Memory B cell (primary cell): ENCODE measurements around the gene CDH13.
A peak's percentile ranks its signal among the peaks of the same experiment; 100 is the strongest.

ENCODE experiments used
- ATAC-seq: fragments of 150-1000 bp; cut with Tn5 transposase; 2 replicates; pipeline ENCODE4 v1.10.0; 2021; ENCODE audit warnings: low read depth, mild to moderate bottlenecking, moderate library complexity
- DNase-seq, 2 donors: peaks; one replicate each; pipeline ENCODE4 v3.0.0; 2022; ENCODE audit warnings: low spot score in 2 of 2
- H3K27ac Mint-ChIP-seq: one replicate; pipeline ENCODE4 v1.8.0; 2022; ENCODE audit warnings: mild to moderate bottlenecking, moderate library complexity, mixed read lengths
- H3K27me3 Mint-ChIP-seq: one replicate; pipeline ENCODE4 v1.8.0; 2022; ENCODE audit warnings: mixed read lengths
- H3K36me3 Mint-ChIP-seq: one replicate; pipeline ENCODE4 v1.8.0; 2022; ENCODE audit warnings: mild to moderate bottlenecking, mixed read lengths
- H3K4me1 Mint-ChIP-seq: one replicate; pipeline ENCODE4 v1.8.0; 2022; ENCODE audit warnings: mixed read lengths
- H3K4me3 Mint-ChIP-seq: one replicate; pipeline ENCODE4 v1.8.0; 2022; ENCODE audit warnings: mild to moderate bottlenecking, moderate library complexity, mixed read lengths
- H3K9me3 Mint-ChIP-seq: one replicate; pipeline ENCODE4 v1.8.0; 2022; ENCODE audit warnings: mixed read lengths

CDH13 gene

DNA sequence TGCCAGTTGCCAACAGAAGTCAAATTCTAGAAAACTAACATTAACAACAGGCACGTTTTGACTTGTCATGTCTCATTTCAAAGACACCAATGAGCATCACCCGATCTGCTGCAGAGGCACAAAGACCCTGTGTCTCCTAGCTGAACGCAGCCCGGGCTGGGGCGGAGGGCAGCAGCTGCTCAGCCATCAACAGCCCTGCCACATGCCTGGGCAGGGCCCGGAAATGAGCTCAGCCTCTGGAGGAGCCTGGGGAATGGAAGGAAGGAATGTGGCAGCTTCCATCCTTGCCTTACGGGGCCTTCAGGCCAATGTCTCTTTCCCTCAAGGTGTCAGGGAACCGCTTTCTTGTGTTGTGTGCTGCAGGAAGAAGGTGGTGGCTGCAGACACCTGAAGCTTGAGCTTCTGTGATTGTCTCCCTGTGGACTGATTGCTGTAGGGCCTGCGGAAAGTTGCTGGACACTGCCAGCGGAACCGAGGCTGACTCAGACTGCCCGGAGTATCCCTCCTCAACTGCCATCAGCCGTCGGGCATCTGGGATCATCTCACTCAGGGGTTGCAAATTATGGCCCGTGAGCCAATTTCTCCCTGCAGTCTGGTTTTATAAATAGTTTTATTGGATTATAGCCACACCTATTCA is 7.3 kb downstream of the CDH13 start:
- Mint-ChIP-seq H3K4me3 (no peak overlapping the region), H3K27ac (no peak overlapping the region), H3K4me1 (no peaks in the 10 kb centered on the region), H3K9me3 (no peaks in the 10 kb centered on the region), H3K36me3 (no peaks in the 10 kb centered on the region), H3K27me3 (peaks cover 9% of the 10 kb centered on the region)
- no peak for ATAC-seq
- DNase-seq = no peak

DNA sequence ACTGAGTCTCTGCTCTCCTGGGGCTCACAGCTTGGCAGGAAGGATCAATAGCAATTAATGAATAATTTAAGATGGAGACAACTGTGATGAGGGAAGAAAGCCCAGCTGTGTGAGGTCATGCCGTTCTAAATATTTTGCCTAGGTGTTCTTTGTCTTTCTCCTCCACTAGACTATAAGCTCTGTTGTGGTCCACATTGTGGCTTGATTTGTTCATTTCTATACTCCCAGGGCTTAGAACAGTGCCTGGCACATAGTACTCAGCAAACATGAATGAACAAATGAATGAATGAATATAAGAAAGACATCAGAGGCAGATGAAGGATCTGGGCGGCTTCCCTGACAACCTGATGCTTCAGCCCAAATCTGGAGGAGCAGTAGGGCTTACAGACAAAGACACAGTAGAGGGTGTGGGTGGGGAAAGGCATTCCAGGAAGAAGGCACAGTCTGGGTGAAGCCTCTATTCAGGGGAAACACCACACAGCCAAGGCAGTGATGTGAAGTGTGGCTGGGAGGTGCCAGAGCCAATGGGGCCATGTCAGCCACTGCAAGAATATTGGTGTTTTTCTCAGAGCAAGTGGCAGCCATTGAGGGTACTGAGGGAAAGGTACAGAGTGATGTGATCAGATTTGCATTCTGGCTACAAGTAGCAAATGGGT is 8.3 kb downstream of the CDH13 start:
- H3K27me3 Mint-ChIP-seq = peaks cover 9% of the 10 kb centered on the region
- no peak for DNase-seq
- ATAC-seq = no peak
- no peak overlapping the region for H3K27ac Mint-ChIP-seq
- peaks cover 3% of the 10 kb centered on the region for H3K4me1 Mint-ChIP-seq
- H3K36me3 Mint-ChIP-seq = no peaks in the 10 kb centered on the region
- H3K4me3 Mint-ChIP-seq = no peak overlapping the region
- H3K9me3 Mint-ChIP-seq = no peaks in the 10 kb centered on the region

DNA sequence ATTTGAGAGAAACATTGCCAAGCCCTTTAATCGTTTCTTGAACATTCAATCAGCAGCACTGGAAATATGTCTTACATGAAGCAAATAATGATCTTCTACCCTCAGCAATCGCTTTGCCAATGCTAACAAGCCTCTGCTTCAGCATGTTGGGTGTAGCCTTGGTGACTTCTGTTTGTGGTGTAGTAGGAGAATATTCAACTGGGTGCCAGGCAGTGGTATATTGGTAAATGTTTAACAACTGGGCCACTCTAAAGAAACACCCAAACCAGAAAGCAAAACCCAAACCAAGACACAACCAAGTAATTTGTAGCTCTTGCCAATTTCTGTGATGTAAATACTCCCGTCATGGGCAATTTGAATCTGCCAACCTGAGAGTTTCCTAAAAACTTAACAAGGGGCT is 9.7 kb downstream of the CDH13 start:
- ATAC-seq = no peak
- Mint-ChIP-seq H3K4me3 (no peak overlapping the region), H3K9me3 (no peaks in the 10 kb centered on the region), H3K27me3 (peaks cover 7% of the 10 kb centered on the region), H3K4me1 (peaks cover 3% of the 10 kb centered on the region), H3K27ac (no peak overlapping the region), H3K36me3 (no peaks in the 10 kb centered on the region)
- no peak for DNase-seq

DNA sequence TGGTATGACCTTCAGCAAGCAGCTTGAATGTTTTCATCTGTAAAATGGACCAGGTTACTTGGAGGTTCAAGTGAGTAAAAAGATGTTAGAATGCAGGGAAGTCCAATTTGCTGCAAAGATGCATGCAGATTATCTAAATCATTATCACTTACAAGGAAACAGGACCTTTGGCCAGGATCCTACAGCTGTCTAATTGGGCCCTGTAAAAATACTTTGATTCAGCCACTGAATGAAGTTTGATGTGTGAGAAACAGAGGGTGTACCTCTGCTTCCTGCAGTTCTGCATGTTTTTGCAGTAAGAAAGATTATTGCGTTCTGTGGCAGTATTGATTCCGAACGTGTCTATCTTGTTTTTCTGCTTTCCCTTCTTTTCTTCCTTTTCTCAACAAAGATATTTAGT is 10.2 kb downstream of the CDH13 start:
- H3K4me1 Mint-ChIP-seq = peaks cover 3% of the 10 kb centered on the region
- peaks cover 7% of the 10 kb centered on the region for H3K27me3 Mint-ChIP-seq
- H3K36me3 Mint-ChIP-seq = no peaks in the 10 kb centered on the region
- no peak overlapping the region for H3K27ac Mint-ChIP-seq
- no peak for ATAC-seq
- no peaks in the 10 kb centered on the region for H3K9me3 Mint-ChIP-seq
- no peak for DNase-seq
- no peak overlapping the region for H3K4me3 Mint-ChIP-seq

DNA sequence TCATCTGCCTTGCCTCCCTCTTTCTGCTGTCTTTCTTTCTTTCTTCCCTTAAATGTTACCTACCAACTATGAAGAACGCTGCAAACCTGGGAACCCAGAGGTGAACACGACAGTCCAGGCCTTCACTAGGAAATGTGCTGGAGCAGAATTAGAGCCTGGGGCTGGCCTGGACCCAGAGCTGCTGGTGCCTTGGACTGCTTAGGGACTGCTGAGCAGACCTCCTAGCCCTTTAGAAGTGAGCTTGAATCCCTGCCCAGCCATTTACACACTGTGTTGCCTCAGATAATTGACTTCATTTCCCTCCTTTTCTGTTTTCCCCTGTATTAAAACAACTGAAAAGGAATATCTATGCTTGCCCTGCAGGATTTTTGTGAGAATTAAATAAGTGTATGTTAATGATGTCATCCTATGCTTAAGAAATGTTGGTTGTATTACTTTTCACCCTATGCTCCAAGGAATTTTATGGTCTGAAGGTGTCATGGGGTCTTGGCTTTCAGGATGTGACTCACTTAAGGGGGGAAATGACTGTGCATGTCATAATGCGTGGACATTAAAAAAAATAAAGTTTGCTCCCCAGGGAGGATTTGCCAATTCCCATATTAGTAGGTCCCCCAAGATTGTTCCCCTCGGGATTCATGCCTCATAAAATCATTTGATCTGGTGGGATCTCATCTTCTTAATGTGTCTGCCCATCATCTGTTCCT is 11.5 kb downstream of the CDH13 start:
- Mint-ChIP-seq H3K9me3 (no peaks in the 10 kb centered on the region), H3K4me3 (no peak overlapping the region), H3K27ac (no peak overlapping the region), H3K4me1 (peaks cover 3% of the 10 kb centered on the region), H3K36me3 (no peaks in the 10 kb centered on the region), H3K27me3 (peaks cover 9% of the 10 kb centered on the region)
- no peak for ATAC-seq
- no peak for DNase-seq

DNA sequence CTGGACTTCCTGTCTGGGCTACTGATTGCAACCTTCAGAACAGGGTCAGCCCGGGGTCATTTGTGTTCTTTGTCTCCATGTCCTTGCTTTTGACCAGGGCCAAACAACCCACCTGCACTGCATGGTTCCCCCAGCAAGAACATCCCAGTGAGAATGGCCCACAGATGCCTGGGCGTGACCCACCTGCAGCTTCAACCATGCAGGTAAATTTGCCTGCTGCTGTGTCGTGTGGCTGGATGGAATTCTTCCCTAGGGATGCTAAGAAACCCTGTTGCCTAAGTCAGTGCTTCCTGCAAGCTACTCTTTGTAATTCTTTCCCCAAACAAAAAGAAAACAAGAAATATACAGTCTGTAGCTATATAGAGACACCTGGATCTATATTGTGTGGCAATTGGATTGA is 12.5 kb downstream of the CDH13 start:
- no peak for ATAC-seq
- no peak for DNase-seq
- no peaks in the 10 kb centered on the region for H3K36me3 Mint-ChIP-seq
- no peak overlapping the region for H3K27ac Mint-ChIP-seq
- H3K9me3 Mint-ChIP-seq = no peaks in the 10 kb centered on the region
- H3K27me3 Mint-ChIP-seq = peaks cover 9% of the 10 kb centered on the region
- no peak overlapping the region for H3K4me3 Mint-ChIP-seq
- peaks cover 3% of the 10 kb centered on the region for H3K4me1 Mint-ChIP-seq

DNA sequence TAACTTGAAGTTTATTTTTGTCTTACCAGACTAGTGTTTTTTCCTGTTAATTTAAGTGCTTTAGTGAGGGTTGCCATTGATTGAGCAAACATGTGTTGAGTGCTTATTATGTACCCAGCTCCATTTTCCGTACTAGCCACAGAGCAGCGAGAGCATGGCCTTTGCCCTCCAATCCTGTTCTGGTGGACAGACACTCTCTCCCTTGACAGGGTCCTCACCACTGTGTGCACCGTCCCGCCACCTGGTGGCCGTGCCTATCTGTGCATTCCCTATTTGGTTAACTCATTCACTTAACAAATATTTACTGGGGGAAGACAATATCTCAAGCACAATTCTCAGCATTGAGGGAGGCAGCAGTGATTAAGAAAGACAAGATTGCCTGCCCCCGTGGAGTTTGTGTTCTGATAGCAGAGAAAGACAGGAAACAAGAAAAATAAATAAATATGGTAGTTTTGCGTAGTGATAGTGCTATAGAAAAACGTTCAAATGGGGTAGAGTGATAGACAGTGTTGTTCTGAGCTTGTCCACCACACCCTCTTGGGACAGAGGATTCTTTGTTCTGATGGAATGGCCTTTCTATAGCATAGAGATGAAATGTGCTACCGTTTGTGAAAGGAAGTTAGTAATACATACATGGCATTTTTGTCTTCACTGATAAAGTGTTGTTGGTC is 13.0 kb downstream of the CDH13 start:
- no peaks in the 10 kb centered on the region for H3K9me3 Mint-ChIP-seq
- peaks cover 8% of the 10 kb centered on the region for H3K27me3 Mint-ChIP-seq
- H3K36me3 Mint-ChIP-seq = no peaks in the 10 kb centered on the region

DNA sequence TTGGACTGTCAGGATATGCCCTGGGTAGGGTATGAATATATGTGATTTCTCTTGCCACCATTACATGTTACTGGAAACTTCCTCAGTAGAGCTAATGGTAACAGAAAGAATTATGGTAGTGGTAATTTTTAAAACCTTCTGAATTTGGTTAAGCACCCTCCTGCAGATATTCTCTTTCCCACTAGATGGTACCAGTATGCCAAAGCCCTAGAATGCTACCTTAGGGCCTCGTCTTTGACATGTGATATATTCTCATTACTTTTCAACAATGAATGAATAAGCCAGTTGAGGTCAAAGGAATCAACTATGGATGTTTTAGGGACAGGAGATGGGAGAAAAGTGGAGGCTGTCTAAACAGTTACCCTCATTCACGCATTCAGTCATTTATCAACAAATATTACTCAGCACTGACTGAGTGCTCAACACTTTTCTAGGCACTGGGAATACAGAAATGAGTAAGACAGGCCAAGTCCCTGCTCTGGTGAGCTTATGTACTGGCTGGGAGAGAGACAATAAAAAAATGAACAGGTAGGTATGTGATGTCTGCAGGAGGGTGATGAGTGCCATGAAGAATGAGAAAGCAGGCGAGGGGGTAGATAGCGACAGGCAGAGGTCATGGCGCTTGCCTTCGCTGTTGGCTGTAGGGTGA is 14.7 kb downstream of the CDH13 start:
- Mint-ChIP-seq H3K4me3 (no peak overlapping the region), H3K27ac (no peak overlapping the region), H3K9me3 (no peaks in the 10 kb centered on the region), H3K4me1 (peaks cover 3% of the 10 kb centered on the region), H3K36me3 (no peaks in the 10 kb centered on the region), H3K27me3 (peaks cover 6% of the 10 kb centered on the region)
- ATAC-seq (no peak), DNase-seq (no peak)

More for the DNA sequence above, 13.0 kb downstream of the CDH13 start:
- Mint-ChIP-seq H3K4me1 (peaks cover 3% of the 10 kb centered on the region), H3K27ac (no peak overlapping the region), H3K4me3 (no peak overlapping the region)
- DNase-seq (peak; percentile 7 to 23), ATAC-seq (peak; percentile 64)

DNA sequence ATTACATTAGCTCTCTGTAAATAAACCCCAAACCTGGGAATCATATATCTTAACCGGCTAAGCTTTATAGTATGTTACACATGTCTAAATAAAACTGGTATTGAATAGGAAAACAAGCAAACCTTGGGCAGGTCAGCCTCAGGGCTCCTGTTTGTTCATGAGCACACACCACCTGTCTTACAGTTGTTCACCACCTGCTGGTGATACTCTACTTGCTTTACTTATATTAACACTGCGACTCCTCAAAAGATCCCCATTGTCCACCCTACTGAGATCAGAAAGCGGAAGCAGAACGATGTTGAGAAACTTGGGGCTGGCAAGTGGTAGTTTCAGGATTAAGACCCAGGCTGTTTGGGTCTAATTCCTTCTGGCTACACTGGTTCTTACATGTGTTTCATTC is 16.4 kb downstream of the CDH13 start:
- Mint-ChIP-seq H3K4me3 (no peak overlapping the region), H3K27ac (no peak overlapping the region), H3K9me3 (no peaks in the 10 kb centered on the region), H3K27me3 (peaks cover 4% of the 10 kb centered on the region), H3K36me3 (no peaks in the 10 kb centered on the region), H3K4me1 (peaks cover 3% of the 10 kb centered on the region)
- no peak for DNase-seq
- no peak for ATAC-seq

DNA sequence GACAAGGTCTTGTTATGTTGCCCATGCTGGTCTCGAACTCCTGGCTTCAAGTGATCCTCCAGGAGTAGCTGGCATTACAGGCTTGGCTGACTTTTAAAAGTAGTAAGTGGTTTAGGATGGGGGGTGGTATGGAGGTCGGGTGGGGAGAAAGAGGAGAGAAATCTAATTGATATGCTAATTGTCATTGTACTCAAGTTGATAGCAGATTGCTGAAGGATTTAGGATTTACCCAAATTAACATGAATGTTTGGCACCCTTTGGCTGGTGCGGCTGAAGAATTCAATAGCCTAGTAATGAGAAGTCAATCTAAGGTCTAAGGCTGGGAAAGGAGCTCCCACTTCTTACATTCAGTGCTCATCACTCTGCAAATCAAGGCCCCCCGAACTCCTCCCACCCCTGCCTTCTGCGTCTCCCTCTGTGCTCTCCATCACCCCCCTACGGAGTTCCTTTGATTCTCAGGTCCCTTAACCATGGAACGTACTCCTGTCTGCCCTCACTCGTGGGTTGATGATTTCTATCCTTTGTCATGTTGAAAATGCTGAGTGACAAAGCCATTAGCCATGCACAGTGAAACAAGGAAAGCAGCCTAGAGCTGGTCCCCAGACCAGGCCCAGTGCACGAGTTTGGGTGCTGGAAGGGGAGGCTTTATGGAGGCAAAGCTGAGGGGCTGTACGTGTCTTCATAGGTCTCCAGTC is 17.3 kb downstream of the CDH13 start:
- peaks cover 3% of the 10 kb centered on the region for H3K4me1 Mint-ChIP-seq
- H3K27me3 Mint-ChIP-seq = peaks cover 5% of the 10 kb centered on the region
- DNase-seq (no peak), ATAC-seq (no peak)
- H3K4me3 Mint-ChIP-seq = no peak overlapping the region
- no peak overlapping the region for H3K27ac Mint-ChIP-seq
- H3K9me3 Mint-ChIP-seq = peaks cover under 1% of the 10 kb centered on the region
- no peaks in the 10 kb centered on the region for H3K36me3 Mint-ChIP-seq

DNA sequence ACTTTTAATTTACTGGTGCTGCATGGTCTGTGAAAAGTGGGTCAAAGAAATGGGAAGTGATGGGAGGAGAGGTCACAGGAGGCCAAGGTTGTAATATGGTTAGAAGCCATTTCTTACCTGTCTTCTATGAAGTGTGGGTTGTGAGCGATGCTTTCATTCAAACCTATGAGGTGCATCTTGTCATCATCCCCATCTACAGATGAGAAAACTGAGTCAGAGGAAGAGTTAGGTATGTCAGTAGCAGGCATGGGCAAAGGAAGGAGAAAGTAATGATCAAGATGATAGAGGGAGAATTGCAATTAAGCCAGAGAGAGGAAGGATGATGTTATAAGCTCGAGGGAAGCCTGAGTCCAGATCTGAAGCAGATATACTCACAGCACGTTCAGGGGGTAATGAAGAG is 19.7 kb downstream of the CDH13 start:
- Mint-ChIP-seq H3K4me1 (no peaks in the 10 kb centered on the region), H3K9me3 (peaks cover 2% of the 10 kb centered on the region), H3K27ac (no peak overlapping the region), H3K36me3 (no peaks in the 10 kb centered on the region), H3K27me3 (peaks cover 6% of the 10 kb centered on the region), H3K4me3 (no peak overlapping the region)
- ATAC-seq (no peak), DNase-seq (no peak)

DNA sequence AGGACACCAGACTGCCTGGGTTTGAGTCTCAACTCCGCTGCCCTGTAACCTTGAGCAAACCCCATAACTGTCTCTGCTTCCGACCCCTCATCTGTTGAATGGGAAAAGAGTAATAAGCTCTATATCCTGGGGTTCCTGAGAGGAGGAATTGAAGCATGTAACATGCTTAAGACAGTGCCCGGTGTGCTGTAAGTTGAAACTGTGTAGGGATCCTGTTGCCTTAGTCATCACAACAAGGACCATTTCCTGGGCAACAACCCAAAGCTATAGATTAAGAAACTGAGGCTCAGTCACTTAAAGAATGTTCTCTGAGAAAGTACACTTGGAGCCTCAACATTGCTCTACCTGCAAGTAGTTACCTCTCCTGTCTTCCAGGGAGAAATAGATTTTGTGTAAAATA is 23.0 kb downstream of the CDH13 start:
- Mint-ChIP-seq H3K9me3 (peaks cover 2% of the 10 kb centered on the region), H3K4me3 (no peak overlapping the region), H3K4me1 (peaks cover 15% of the 10 kb centered on the region), H3K27ac (no peak overlapping the region), H3K27me3 (peaks cover 4% of the 10 kb centered on the region), H3K36me3 (no peaks in the 10 kb centered on the region)
- no peak for ATAC-seq
- no peak for DNase-seq

DNA sequence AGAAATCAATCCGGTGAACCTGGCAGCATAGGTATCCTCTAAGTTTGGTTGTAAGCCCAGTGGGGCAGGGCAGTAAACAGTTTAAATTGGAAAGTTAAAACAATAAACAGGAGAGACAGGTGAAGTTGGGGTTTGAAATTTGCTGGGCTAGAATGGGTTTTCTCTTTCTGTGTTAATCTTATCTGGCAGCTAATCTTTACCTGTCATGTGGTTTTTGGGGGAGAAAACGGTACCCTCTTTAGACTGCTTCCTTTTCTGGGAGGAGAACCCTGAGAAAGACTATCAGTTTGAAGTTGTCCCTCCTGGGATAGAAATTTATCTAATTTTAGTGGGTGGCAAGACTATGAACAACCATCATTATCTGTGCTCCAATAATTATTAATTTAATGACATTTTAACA is 24.0 kb downstream of the CDH13 start:
- DNase-seq = no peak
- ATAC-seq = no peak
- H3K27ac Mint-ChIP-seq = no peak overlapping the region
- peaks cover 2% of the 10 kb centered on the region for H3K9me3 Mint-ChIP-seq
- H3K27me3 Mint-ChIP-seq = peaks cover 7% of the 10 kb centered on the region
- no peak overlapping the region for H3K4me3 Mint-ChIP-seq
- H3K4me1 Mint-ChIP-seq = peaks cover 19% of the 10 kb centered on the region
- H3K36me3 Mint-ChIP-seq = no peaks in the 10 kb centered on the region
